WERI-Rb-1 (cell line): Measurements from ENCODE around the gene HIVEP3.

Experiments used
- DNase-seq: peaks from one replicate; pipeline ENCODE4 v3.0.0-alpha.2; 2020
- H3K27ac ChIP-seq: fragments of 250-450 bp; sonication (Bioruptor Pico); 2 replicates; pipeline ENCODE4 v1.5.1; 2020; ENCODE audit warnings: mild to moderate bottlenecking, moderate library complexity
- H3K27me3 ChIP-seq: fragments of 250-450 bp; sonication (Bioruptor Pico); 2 replicates; pipeline ENCODE4 v1.5.1; 2021; ENCODE audit warnings: mild to moderate bottlenecking, low read depth, moderate library complexity; ENCODE audit not compliant: insufficient read depth, severe bottlenecking
- H3K36me3 ChIP-seq: fragments of 250-450 bp; sonication (Bioruptor Pico); 2 replicates; pipeline ENCODE4 v1.5.1; 2020; ENCODE audit warnings: mild to moderate bottlenecking, moderate library complexity
- H3K4me3 ChIP-seq: 2 replicates; pipeline ENCODE4 v1.5.1; 2011; ENCODE audit warnings: low read depth, mild to moderate bottlenecking, control low read depth, low read length
- H3K9me3 ChIP-seq: fragments of 250-450 bp; sonication (Bioruptor Pico); 2 replicates; pipeline ENCODE4 v1.5.1; 2021; ENCODE audit warnings: mild to moderate bottlenecking, moderate library complexity; ENCODE audit not compliant: severe bottlenecking
- CTCF ChIP-seq: IDR thresholded peaks from 2 replicates; pipeline ENCODE4 v1.5.1; 2011; ENCODE audit warnings: low read depth, mild to moderate bottlenecking, control low read depth, inconsistent platforms, low read length

HIVEP3 gene

GRCh38 chr1:41915786-41916571, 2.7 kb downstream of the HIVEP3 start:
- Histone ChIP-seq H3K4me3 (no peak overlapping the region), H3K27me3 (no peaks in the 10 kb centered on the region), H3K36me3 (no peaks in the 10 kb centered on the region), H3K27ac (no peak overlapping the region), H3K9me3 (peaks cover under 1% of the 10 kb centered on the region)
- TF ChIP-seq CTCF, result no peak
- no peak for DNase-seq

- no peaks in the 10 kb centered on the region for H3K9me3 ChIP-seq
- DNase-seq, result no peak
Observed at GRCh38 chr1:41914516-41914915, 4.2 kb downstream of the HIVEP3 start.

GRCh38 chr1:41913014-41913413, 5.7 kb downstream of the HIVEP3 start:
- H3K27me3 ChIP-seq, result no peaks in the 10 kb centered on the region
- no peak for DNase-seq
- H3K36me3 ChIP-seq, result no peaks in the 10 kb centered on the region
- no peaks in the 10 kb centered on the region for H3K9me3 ChIP-seq
- no peak overlapping the region for H3K4me3 ChIP-seq
- no peak for TF ChIP-seq CTCF
- no peak overlapping the region for H3K27ac ChIP-seq

More at GRCh38 chr1:41914516-41914915, 4.2 kb downstream of the HIVEP3 start:
- Histone ChIP-seq H3K27ac (no peak overlapping the region), H3K27me3 (no peaks in the 10 kb centered on the region), H3K4me3 (no peak overlapping the region), H3K36me3 (no peaks in the 10 kb centered on the region)
- TF ChIP-seq CTCF, result no peak

GRCh38 chr1:41908288-41908895, 10.3 kb downstream of the HIVEP3 start:
- Histone ChIP-seq H3K9me3 (no peaks in the 10 kb centered on the region), H3K27me3 (no peaks in the 10 kb centered on the region), H3K27ac (no peak overlapping the region), H3K36me3 (no peaks in the 10 kb centered on the region), H3K4me3 (no peak overlapping the region)
- DNase-seq, result no peak
- no peak for TF ChIP-seq CTCF

DNA sequence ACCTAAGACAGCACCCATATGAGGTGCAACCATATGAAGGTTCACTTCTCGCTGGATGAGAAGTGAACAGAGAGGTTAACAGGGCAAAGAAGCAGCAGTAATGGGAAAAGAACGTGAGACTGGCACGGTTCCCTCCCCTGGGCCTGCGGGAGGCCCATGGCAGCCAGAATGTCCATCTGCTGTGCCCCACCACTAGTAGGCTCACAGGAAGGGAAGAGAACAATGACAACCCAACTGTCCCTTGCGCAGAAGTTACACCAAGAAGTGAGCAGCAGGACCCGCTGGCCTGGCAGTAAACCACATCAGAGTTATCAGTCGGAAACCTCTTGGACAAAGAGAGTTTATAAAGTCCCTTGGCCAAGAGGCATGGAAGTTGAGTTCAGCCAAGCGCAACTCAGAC, 11.3 kb downstream of the HIVEP3 start:
- Histone ChIP-seq H3K27ac (no peak overlapping the region), H3K27me3 (no peaks in the 10 kb centered on the region), H3K9me3 (no peaks in the 10 kb centered on the region), H3K4me3 (no peak overlapping the region), H3K36me3 (no peaks in the 10 kb centered on the region)
- no peak for DNase-seq
- TF ChIP-seq CTCF, result no peak

GRCh38 chr1:41906943-41907342, 11.8 kb downstream of the HIVEP3 start:
- Histone ChIP-seq H3K27me3 (no peaks in the 10 kb centered on the region), H3K4me3 (no peak overlapping the region), H3K9me3 (no peaks in the 10 kb centered on the region), H3K27ac (no peak overlapping the region), H3K36me3 (no peaks in the 10 kb centered on the region)
- no peak for DNase-seq
- no peak for TF ChIP-seq CTCF
